K562 (cell line): ENCODE measurements around the gene MMRN2. TPM values are rescaled to one million over a fixed set of nuclear protein-coding genes. Genes with fewer than 3 reads are reported as not detected.

Experiments
- ATAC-seq: fragments of 200-7000 bp; cut with Tn5 transposase; 3 replicates; pipeline ENCODE4 v1.9.1; 2020; ENCODE audit warnings: moderate library complexity
- BruUV-seq: library from RNA; stranded (reverse); fragments of 400-500 nt; replicated peaks from 2 replicates; lab custom pipeline; 2021; lab: Mats Ljungman, UMichigan
- CTCF ChIA-PET: fragments of 300-600 bp; formaldehyde crosslinking; extraction: SDS; loops from one replicate; lab custom pipeline; 2021; ENCODE audit warnings: low intra/inter-chr PET ratio; lab: Yijun Ruan, JAX
- POLR2A ChIA-PET: fragments of 300-600, 350-650 bp; sonication (Branson Sonifier 250); formaldehyde crosslinking; extraction: SDS; loops from one replicate; lab custom pipeline; 2021; ENCODE audit warnings: antibody characterized with exemption, inconsistent platforms; lab: Yijun Ruan, JAX
- DNase-seq, 4 experiments: peaks; one replicate each; pipeline versions ENCODE4 v3.0.0 to v3.0.0-alpha.2; 2011 to 2018; ENCODE audit warnings: low spot score in 3 of 4, mixed read lengths in 3 of 4; ENCODE audit errors: extremely low read depth in 1 of 4
- FAIRE-seq: peaks from 2 replicates; lab custom pipeline; 2011; peaks lifted over from hg19 to GRCh38; lab: Jason Lieb, UNC
- H2AFZ ChIP-seq: 2 replicates; pipeline ENCODE4 v1.6.0; 2011; ENCODE audit warnings: low read depth, low read length, control low read depth, inconsistent platforms
- H3K27ac ChIP-seq: fragments of 200-600 bp; 3 replicates; pipeline ENCODE4 v1.8.0; 2011; ENCODE audit warnings: low read depth, mild to moderate bottlenecking, control low read depth, inconsistent platforms, low read length, moderate library complexity, mixed read lengths; ENCODE audit errors: extremely low read depth
- H3K27me3 ChIP-seq, 2 experiments: fragments of 300-600 bp in 1 of 2; 2 replicates in 1 of 2; 3 replicates in 1 of 2; pipeline versions ENCODE4 v1.6.0 to v1.8.0; 2011; ENCODE audit warnings: inconsistent platforms in 2 of 2, low read length in 2 of 2, mild to moderate bottlenecking in 1 of 2, mixed read lengths in 1 of 2, moderate library complexity in 1 of 2; ENCODE audit not compliant: control insufficient read depth in 2 of 2, insufficient read depth in 2 of 2
- H3K36me3 ChIP-seq: fragments of 300-600 bp; 3 replicates; pipeline ENCODE4 v1.8.0; 2011; ENCODE audit warnings: mild to moderate bottlenecking, low read length, inconsistent platforms; ENCODE audit not compliant: control insufficient read depth, insufficient read depth
- H3K4me1 ChIP-seq, 2 experiments: fragments of 200-600 bp in 1 of 2; replicated peaks in 1 of 2; 2 replicates in 1 of 2; 3 replicates in 1 of 2; pipeline versions ENCODE4 v1.5.1 to v1.8.0; 2011; ENCODE audit warnings: inconsistent platforms in 2 of 2, low read length in 2 of 2, mild to moderate bottlenecking in 1 of 2, mixed read lengths in 1 of 2, moderate library complexity in 1 of 2; ENCODE audit not compliant: control insufficient read depth in 2 of 2, insufficient read depth in 2 of 2
- H3K4me2 ChIP-seq: 2 replicates; pipeline ENCODE4 v1.6.1; 2011; ENCODE audit warnings: low read length, control low read depth, inconsistent platforms, mixed read lengths; ENCODE audit not compliant: insufficient read depth
- H3K4me3 ChIP-seq: fragments of 200-600 bp; sonication (generic), shearing (Covaris generic); 2 replicates; pipeline ENCODE4 v1.5.1; 2016; ENCODE audit warnings: control low read depth, inconsistent platforms
- H3K79me2 ChIP-seq: fragments of 200-600 bp; 3 replicates; pipeline ENCODE4 v1.8.0; 2011; ENCODE audit warnings: low read length, inconsistent platforms; ENCODE audit not compliant: control insufficient read depth, insufficient read depth
- H3K9ac ChIP-seq, 2 experiments: 2 replicates each; pipeline versions ENCODE4 v1.6.0 to v1.6.1; 2011; ENCODE audit warnings: low read depth in 2 of 2, low read length in 2 of 2, control low read depth in 1 of 2, inconsistent platforms in 1 of 2, mild to moderate bottlenecking in 1 of 2, mixed read lengths in 1 of 2; ENCODE audit not compliant: insufficient read depth in 1 of 2
- H3K9me1 ChIP-seq: one replicate; pipeline ENCODE4 v1.6.0; 2011; ENCODE audit warnings: inconsistent platforms, mild to moderate bottlenecking, low read length, moderate library complexity; ENCODE audit not compliant: control insufficient read depth, insufficient read depth
- H3K9me3 ChIP-seq: replicated peaks from 2 replicates; pipeline ENCODE4 v1.5.1; 2011; ENCODE audit warnings: low read depth, low read length, inconsistent platforms; ENCODE audit not compliant: control insufficient read depth, insufficient read depth
- H4K20me1 ChIP-seq: replicated peaks from 2 replicates; pipeline ENCODE4 v1.6.1; 2011; ENCODE audit warnings: low read length, inconsistent platforms, mixed read lengths; ENCODE audit not compliant: control insufficient read depth, insufficient read depth
- ADNP ChIP-seq: fragments of 200-800 bp; sonication (Bioruptor generic); IDR thresholded peaks from 2 replicates; pipeline ENCODE4 v1.6.1; 2016; ENCODE audit warnings: missing genetic modification characterization, missing compliant biosample characterization
- IRF2 ChIP-seq: sonication (generic); formaldehyde crosslinking; IDR thresholded peaks from 2 replicates; pipeline ENCODE4 v1.8.1; 2022; ENCODE audit warnings: mild to moderate bottlenecking, missing genetic modification reagents
- KLF16 ChIP-seq: IDR thresholded peaks from 2 replicates; pipeline ENCODE4 v1.6.1; 2016; ENCODE audit warnings: antibody characterized with exemption
- MTA2 ChIP-seq: fragments of 450-650 bp; IDR thresholded peaks from 2 replicates; pipeline ENCODE4 v1.6.1; 2016; ENCODE audit warnings: low read depth
- RBM34 ChIP-seq: fragments of 200-400 bp; formaldehyde crosslinking; IDR thresholded peaks from 2 replicates; pipeline ENCODE4 v1.6.1; 2018; ENCODE audit warnings: low read length, borderline replicate concordance; ENCODE audit not compliant: insufficient read depth
- RFX7 ChIP-seq: fragments of 250-450 bp; sonication (Bioruptor Pico); IDR thresholded peaks from 2 replicates; pipeline ENCODE4 v1.5.1; 2021; ENCODE audit warnings: mild to moderate bottlenecking
- SMARCC2 ChIP-seq: fragments of 450-650 bp; IDR thresholded peaks from 2 replicates; pipeline ENCODE4 v1.6.1; 2017; ENCODE audit warnings: antibody characterized with exemption, moderate library complexity, mild to moderate bottlenecking, low read depth
- TCFL5 ChIP-seq: fragments of 250-450 bp; sonication (Bioruptor Pico); conservative IDR thresholded peaks from 2 replicates; pipeline ENCODE4 v1.6.1; 2021; ENCODE audit warnings: mild to moderate bottlenecking, moderate library complexity, matching md5 sums
- ZNF224 ChIP-seq: sonication (generic); formaldehyde crosslinking; IDR thresholded peaks from 2 replicates; pipeline ENCODE4 v1.8.0; 2022; ENCODE audit warnings: mild to moderate bottlenecking, missing genetic modification reagents
- ZNF41 ChIP-seq: fragments of 250-450 bp; sonication (Bioruptor Pico); conservative IDR thresholded peaks from 2 replicates; pipeline ENCODE4 v1.4.0; 2020; ENCODE audit warnings: mild to moderate bottlenecking
- ZNF586 ChIP-seq: fragments of 450-650 bp; formaldehyde crosslinking; conservative IDR thresholded peaks from 2 replicates; pipeline ENCODE4 v1.4.0; 2020; ENCODE audit warnings: mild to moderate bottlenecking, moderate library complexity
- WGBS: fragments of 100-300 bp; shearing (Covaris generic); methylation state at CpG from one replicate; pipeline ENCODE4 v1.1.6; 2016; ENCODE audit warnings: low coverage, mixed read lengths; ENCODE audit not compliant: insufficient coverage; ENCODE audit errors: missing lambda C conversion rate; 5-methylcytosine and 5-hydroxymethylcytosine counted together
- in situ Hi-C: fragments of 300-500 bp; cut with MboI; formaldehyde crosslinking; loops from 4 replicates; pipeline ENCODE4 v1.15.0; 2018; ENCODE audit warnings: inconsistent platforms, mixed read lengths
- intact Hi-C: fragments of 100-400 bp; cut with micrococcal nuclease; formaldehyde crosslinking; loops from 2 replicates; pipeline ENCODE4 v1.14.2; 2022
- polyA plus RNA-seq, 8 experiments: library from polyadenylated mRNA; depleted of rRNA in 4 of 8; stranded (reverse) in 5 of 8; unstranded in 3 of 8; fragments of >200 nt; fragmentation: Nextera tagmentation in 2 of 8; fragmentation: Illumina TruSeq in 1 of 8; extraction: Ambion mirVana in 2 of 8; extraction: Trizol in 1 of 8; gene quantifications; 2 replicates each; pipeline versions ENCODE4 v1.2.1 to v1.2.3, GENCODE V29; 2011 to 2014; ENCODE audit warnings: inconsistent platforms in 1 of 8, missing spikeins in 1 of 8
- total RNA-seq, 7 experiments: library from RNA; depleted of rRNA in 6 of 7; stranded (reverse); fragments of >200 nt in 6 of 7; fragmentation: Illumina TruSeq in 2 of 7; extraction: Trizol in 2 of 7; gene quantifications; 2 replicates each; pipeline versions ENCODE4 v1.2.1 to v1.2.3, GENCODE V29; 2011 to 2021; ENCODE audit warnings: low replicate concordance in 1 of 7
- TF ChIP-seq, protein P1 (sequence below): sonication (generic); formaldehyde crosslinking; IDR thresholded peaks from 2 replicates; pipeline ENCODE4 v1.8.0; 2022; ENCODE audit warnings: mild to moderate bottlenecking, missing genetic modification reagents
- TF ChIP-seq, protein P2 (sequence below): fragments of 450-650 bp; formaldehyde crosslinking; IDR thresholded peaks from 2 replicates; pipeline ENCODE4 v1.4.0; 2020; ENCODE audit warnings: mild to moderate bottlenecking
- TF ChIP-seq, protein P3 (sequence below): fragments of 450-650 bp; formaldehyde crosslinking; IDR thresholded peaks from 2 replicates; pipeline ENCODE4 v1.4.0; 2020; ENCODE audit warnings: mild to moderate bottlenecking, moderate library complexity
- TF ChIP-seq, protein P4 (sequence below), 3 experiments: fragments of 200-800 bp in 1 of 3; fragments of 250-450 bp in 1 of 3; fragments of 450-650 bp in 1 of 3; sonication (Bioruptor Pico) in 1 of 3; sonication (Bioruptor generic) in 1 of 3; formaldehyde crosslinking in 1 of 3; IDR thresholded peaks; 2 replicates each; pipeline versions ENCODE4 v1.6.1 to v1.8.0; 2016 to 2022; ENCODE audit warnings: mild to moderate bottlenecking in 2 of 3, missing genetic modification characterization in 2 of 3, missing compliant biosample characterization in 1 of 3, moderate library complexity in 1 of 3

The MMRN2 gene
- total and polyA plus RNA-seq, 9 of the 15 experiments (the other 6 are each of a cell fraction or from before 2014, with no cell fraction given) = 0.07 to 2.0 (median 1.2) TPM

DNA sequence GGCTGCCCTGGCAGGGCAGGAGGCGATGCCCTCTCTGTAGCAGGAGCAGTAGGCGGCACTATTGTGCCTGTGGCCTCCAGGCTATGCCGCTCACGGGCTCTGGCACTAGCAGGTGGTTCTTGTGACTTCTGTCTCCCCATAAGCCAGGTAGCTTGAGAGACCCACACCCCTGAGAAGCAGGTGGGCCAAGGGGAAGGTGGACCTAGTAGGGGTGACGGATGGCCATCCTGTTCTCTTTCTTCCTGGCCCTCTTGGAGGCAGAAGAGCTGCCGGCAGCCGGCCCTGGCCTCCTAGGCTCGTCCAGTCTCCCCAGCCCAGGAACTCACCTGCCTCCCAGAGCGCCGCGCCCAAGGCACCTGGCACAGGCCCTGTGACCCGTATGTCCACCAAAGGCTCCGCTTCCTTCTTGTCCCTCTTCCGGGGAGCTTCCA is 15.4 kb downstream of the MMRN2 start:
- H3K9ac ChIP-seq = no peak overlapping the region; a peak in 1 of 4 replicates
- H4K20me1 ChIP-seq = no peaks in the 10 kb centered on the region
- no peaks in the 10 kb centered on the region for H3K79me2 ChIP-seq
- no peak for TF ChIP-seq KLF16
- TF ChIP-seq, protein P1, sequence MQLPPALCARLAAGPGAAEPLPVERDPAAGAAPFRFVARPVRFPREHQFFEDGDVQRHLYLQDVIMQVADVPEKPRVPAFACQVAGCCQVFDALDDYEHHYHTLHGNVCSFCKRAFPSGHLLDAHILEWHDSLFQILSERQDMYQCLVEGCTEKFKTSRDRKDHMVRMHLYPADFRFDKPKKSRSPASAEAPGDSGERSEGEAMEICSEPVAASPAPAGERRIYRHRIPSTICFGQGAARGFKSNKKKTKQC = no peak
- no peak for TF ChIP-seq ADNP (tag)
- no peak for TF ChIP-seq SMARCC2
- TF ChIP-seq, protein P2, sequence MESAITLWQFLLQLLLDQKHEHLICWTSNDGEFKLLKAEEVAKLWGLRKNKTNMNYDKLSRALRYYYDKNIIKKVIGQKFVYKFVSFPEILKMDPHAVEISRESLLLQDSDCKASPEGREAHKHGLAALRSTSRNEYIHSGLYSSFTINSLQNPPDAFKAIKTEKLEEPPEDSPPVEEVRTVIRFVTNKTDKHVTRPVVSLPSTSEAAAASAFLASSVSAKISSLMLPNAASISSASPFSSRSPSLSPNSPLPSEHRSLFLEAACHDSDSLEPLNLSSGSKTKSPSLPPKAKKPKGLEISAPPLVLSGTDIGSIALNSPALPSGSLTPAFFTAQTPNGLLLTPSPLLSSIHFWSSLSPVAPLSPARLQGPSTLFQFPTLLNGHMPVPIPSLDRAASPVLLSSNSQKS (CRISPR knock-in tag) = no peak
- no peak for TF ChIP-seq IRF2 (CRISPR knock-in tag)
- no peak for TF ChIP-seq TCFL5 (CRISPR knock-in tag)
- no peak for TF ChIP-seq ZNF586 (CRISPR knock-in tag)
- TF ChIP-seq, protein P3, sequence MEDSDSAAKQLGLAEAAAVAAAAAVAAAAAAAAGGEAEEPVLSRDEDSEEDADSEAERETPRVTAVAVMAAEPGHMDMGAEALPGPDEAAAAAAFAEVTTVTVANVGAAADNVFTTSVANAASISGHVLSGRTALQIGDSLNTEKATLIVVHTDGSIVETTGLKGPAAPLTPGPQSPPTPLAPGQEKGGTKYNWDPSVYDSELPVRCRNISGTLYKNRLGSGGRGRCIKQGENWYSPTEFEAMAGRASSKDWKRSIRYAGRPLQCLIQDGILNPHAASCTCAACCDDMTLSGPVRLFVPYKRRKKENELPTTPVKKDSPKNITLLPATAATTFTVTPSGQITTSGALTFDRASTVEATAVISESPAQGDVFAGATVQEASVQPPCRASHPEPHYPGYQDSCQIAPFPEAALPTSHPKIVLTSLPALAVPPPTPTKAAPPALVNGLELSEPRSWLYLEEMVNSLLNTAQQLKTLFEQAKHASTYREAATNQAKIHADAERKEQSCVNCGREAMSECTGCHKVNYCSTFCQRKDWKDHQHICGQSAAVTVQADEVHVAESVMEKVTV (CRISPR knock-in tag) = no peak
- no peak for TF ChIP-seq ZNF41
- no peak for TF ChIP-seq MTA2
- TF ChIP-seq, protein P4, sequence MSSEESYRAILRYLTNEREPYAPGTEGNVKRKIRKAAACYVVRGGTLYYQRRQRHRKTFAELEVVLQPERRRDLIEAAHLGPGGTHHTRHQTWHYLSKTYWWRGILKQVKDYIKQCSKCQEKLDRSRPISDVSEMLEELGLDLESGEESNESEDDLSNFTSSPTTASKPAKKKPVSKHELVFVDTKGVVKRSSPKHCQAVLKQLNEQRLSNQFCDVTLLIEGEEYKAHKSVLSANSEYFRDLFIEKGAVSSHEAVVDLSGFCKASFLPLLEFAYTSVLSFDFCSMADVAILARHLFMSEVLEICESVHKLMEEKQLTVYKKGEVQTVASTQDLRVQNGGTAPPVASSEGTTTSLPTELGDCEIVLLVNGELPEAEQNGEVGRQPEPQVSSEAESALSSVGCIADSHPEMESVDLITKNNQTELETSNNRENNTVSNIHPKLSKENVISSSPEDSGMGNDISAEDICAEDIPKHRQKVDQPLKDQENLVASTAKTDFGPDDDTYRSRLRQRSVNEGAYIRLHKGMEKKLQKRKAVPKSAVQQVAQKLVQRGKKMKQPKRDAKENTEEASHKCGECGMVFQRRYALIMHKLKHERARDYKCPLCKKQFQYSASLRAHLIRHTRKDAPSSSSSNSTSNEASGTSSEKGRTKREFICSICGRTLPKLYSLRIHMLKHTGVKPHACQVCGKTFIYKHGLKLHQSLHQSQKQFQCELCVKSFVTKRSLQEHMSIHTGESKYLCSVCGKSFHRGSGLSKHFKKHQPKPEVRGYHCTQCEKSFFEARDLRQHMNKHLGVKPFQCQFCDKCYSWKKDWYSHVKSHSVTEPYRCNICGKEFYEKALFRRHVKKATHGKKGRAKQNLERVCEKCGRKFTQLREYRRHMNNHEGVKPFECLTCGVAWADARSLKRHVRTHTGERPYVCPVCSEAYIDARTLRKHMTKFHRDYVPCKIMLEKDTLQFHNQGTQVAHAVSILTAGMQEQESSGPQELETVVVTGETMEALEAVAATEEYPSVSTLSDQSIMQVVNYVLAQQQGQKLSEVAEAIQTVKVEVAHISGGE (CRISPR knock-in tag; IDR thresholded peaks at IDR 0.05) = no peak
- no peak for TF ChIP-seq ZNF224 (CRISPR knock-in tag)
- TF ChIP-seq RFX7 = no peak
- TF ChIP-seq RBM34 = no peak
- intact Hi-C loops (no loop called here), in situ Hi-C loops (no loop called here)
- BruUV-seq = no TSS peak
- FAIRE-seq = no peak
- no peaks in the 10 kb centered on the region for H3K36me3 ChIP-seq
- ChIA-PET POLR2A (interaction anchor here (0.6 to 1.2 kb wide), 2 partner anchors 18 to 233 kb away, joined by 3 to 4 read pairs; no protein-coding TSS in a partner anchor), CTCF (interaction anchor here (0.7 kb wide), 3 partner anchors 23 to 910 kb away, joined by 3 to 5 read pairs (median 3); no protein-coding TSS in a partner anchor)
- H3K27me3 ChIP-seq = no peaks in the 10 kb centered on the region
- no peak overlapping the region for H3K4me3 ChIP-seq
- no peaks in the 10 kb centered on the region for H3K9me1 ChIP-seq
- no peaks in the 10 kb centered on the region for H3K9me3 ChIP-seq
- H3K27ac ChIP-seq = no peak overlapping the region
- H3K4me1 ChIP-seq = peaks cover 0 to 20% of the 10 kb centered on the region in 2 experiments; a peak in 2 of 5 replicates
- no peak overlapping the region for H3K4me2 ChIP-seq
- DNase-seq = no peak
- WGBS = 97% methylated on average over 12 of the region's 14 CpGs
- ATAC-seq = no peak
- no peak overlapping the region for H2AFZ ChIP-seq
